ENCODE measurements around the gene CELSR1.
"Not testable (repeated sequence)": the region's sequence is repeated elsewhere in the genome, so short reads cannot be mapped to it uniquely, and the experiment has no call there.

CELSR1 gene

DNA sequence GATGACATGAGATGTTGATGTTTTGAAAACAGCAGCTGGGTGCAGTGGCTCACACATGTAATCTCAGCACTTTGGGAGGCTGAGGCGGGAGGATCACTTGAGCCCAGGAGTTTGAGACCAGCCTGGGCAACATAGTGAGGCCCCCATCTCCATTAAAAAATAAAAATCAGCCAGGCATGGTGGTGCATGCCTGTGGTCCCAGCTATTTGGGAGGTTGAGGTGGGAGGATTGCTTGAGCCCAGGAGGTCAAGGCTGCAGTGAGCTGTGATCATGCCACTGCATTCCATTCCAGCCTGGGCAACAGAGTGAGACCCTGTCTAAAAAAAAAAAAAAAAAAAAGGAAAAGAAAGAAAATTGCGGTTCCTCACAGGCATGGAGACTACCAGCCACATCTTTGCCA, 224.6 kb downstream of the CELSR1 start:
- not testable (repeated sequence) for DNase-seq

GRCh38 chr22:46312056-46312455, 225.4 kb downstream of the CELSR1 start:
- no peak for DNase-seq
